OCI-M1 (cell line): ENCODE results near the gene HOATZ.
A peak's percentile ranks its signal among the peaks of the same experiment; 100 is the strongest.

Experiments used
- DNase-seq: peaks from one replicate; lab custom pipeline; 2025; lab: John Stamatoyannopoulos, UW

Gene HOATZ

DNA sequence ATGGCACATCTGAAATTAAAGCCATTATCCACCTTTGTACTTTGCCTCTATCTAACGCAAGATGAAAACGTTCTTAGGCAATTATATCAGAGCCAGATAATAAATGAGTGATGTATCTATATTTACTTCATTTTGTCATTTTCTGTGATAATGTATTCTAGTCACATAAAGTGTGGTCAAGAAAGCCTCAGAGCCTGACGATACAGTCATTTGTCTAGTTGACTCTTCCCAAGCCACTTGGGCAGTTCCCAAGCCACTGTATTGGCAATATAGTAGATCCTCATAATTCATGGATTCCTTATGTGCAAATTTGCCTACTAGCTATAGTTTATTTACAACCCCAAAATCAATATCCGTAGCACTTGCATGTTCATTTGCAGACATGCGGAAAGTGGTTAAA, 7.8 kb downstream of the HOATZ start:
- no peak for DNase-seq

DNA sequence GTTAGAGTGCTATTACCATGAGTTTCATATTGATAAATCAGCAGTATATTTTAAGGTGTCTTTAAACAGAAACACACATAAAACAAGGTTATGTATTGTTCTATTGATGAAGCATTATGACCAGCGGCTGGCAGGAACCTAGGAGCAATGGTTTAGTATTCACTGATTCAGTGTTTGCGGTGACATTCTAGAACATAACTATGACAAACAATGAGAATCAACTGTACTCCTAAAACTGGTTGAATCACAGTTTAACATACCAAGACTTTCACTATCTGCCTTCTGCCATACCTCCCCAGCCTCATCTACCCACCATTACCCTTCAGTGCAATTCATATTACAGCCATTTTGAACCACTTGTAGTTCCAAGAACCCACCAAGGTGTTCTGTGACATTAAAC, 8.8 kb downstream of the HOATZ start:
- DNase-seq: no peak

DNA sequence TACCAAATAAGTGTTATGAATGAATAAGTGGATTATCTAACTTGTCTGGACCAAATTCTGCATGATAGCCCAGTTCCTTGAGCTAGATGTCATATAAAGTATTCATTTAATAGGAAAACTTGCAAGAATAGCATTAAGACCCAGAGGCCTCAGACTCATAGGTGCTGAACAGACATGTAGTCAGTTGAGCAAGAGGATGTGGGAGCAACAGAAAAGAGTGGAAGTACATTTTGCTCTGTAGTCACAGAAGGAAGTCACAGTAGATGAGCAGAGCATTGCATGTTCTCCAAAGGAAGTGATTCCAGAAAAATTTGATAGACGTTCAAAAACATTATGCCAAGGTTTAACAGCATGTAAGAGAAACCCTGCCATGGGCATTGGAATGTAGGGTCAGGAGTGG, 9.5 kb downstream of the HOATZ start:
- DNase-seq: no peak

DNA sequence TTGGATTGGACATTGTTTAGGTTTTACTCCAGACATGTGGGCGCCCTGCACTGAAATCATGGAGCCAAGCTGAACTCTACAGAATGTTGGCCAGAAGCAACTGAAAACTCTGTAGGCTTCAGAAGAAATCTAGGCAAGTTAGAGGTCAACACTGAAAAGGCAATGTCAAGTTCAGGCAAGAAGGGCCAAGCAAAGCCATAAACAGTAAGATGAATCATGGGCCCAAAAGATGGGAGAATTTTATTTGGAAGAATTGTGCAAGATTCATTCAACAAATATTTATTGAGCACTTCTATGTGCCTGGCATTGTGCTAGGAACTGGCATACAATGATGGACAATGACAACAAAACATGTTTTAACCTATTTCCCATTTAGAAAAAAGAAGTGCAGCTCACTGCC, 10.9 kb downstream of the HOATZ start:
- no peak for DNase-seq

DNA sequence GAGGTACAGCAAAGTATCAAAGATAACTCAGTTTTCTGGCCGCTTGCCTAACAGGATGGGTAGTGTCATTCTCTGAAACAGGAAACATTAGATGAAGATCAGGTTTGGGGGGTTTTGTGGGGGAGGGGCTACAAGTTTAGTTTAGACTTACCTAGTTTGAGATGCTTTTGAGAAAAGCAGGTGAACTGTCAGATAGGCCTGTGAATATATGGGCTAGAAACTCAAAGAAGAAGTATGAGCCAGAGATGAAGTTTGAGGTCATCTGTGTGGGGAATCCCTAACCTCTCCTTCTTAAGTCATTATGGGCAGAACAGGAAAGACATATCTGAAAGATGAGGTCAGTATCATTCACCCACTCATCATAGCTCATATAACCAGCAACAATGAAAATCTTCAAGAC, 11.9 kb downstream of the HOATZ start:
- DNase-seq: no peak

DNA sequence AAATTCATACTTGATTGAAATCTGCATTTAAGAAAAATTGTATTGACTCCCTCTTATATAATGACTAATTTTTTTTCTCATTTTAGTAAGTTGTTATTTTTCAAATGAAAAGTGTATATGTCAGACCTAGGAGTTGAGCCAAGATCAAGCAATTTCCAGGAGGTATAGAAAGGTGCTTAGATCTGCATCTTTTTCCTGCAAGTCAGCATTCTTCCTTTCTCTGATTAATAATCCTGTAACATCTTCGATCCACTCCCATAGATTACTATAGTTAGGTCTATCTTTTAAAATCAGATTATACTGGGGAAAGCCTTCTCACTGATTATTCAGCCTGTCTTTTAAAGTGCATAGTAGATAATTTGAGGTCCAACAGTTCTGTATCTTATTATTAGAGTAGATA, 12.7 kb downstream of the HOATZ start:
- no peak for DNase-seq

DNA sequence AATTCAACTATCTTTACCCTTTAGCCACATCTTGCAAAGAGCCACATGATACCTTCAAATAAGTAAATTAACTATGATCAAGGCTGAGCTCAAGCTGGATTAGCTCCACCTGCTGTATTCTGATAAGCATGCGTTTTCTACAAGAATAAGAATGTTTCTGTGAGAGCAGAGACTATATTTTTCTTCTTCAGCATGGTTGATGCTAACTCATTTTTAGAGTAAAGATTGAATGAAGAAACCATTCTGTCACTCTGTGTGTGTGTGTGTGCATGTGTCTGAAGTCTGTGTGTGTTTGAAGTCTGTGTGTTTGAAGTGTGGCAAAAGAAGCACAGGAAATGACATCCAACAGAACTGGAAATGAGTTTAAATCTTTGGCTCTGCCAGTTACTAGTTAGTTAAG, 14.0 kb downstream of the HOATZ start:
- DNase-seq: peak; percentile 58

DNA sequence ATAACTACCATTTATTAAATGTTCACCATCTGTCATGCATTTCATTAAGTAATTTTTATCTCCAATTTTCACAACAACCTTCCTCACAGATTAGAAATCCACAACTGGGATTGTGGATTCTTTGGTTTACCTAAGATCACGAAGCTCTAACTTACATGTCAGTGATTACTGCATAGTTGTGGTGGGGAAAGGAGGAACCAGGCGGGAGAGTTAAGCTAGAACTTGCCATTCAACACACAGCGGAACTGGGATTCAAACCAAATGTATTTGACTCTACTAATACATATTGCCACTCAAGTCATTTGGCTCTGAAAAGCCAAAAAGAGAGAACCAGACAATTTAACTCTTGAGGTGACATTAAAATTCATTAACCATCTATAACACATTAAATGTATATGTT, 15.5 kb downstream of the HOATZ start:
- peak; percentile 32 for DNase-seq

DNA sequence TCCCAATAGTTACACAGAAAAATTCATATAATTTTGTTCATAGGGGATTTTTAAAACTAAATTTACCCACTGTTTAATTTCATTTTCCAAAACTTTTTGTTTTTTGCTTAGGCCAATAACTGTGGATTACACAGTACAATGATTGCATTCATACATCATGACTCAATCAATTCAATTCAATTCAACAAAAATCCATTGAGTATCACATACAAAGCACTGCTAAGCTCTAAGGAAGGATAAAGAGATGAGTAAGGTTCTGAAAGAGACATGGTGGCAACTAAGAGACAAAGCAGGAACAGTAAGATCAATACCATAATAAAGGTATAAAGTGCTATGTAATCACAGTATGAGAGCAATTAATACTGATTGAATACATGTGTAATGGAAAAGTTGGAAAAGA, 16.6 kb downstream of the HOATZ start:
- no peak for DNase-seq

DNA sequence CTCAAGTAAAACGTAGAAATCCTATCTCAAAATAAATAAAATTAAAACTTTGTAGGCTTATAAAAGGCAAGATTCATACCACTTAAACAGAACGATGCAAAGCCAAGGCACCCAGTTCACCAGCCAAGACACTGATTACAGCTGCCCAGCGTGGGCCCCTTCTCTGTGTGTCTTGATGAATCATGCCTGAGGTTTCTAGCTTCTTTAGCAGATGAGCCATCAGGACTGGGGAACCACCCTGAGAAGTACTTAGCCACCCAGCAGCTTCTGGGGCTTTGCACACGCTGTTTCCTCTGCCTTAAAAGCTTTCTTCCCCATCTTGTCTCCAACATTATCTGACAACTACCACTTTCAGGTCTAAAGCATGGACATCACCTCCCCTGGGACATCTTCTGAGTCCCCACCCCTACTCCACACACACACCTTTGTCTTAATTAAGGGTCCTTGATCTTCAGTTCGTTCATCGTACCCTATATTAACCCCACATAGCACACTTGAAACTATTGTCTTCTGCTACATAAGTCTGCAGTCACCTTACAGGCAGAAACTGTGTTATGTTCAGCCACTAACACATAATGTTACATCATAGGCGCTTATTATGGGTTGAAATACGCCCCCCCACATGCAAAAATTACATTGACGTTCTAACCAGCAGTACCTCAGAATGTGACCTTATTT, 17.2 kb downstream of the HOATZ start:
- DNase-seq: peak; percentile 57

DNA sequence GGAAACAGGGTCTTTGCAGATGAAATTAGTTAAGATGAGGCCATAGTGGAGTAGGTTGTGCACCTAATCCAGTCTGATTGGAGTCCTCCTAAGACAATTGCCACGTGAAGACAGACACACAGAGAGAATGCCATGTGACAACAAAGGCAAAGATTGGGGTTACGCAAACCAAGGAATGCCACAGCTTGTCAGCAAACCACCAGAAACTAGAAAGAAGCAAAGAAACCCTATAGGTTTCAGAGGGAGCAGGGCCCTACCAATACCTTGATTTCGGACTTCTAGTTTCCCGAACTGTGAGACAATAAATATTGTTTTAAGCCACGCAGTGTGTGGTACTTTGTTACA, 17.8 kb downstream of the HOATZ start:
- DNase-seq: no peak

DNA sequence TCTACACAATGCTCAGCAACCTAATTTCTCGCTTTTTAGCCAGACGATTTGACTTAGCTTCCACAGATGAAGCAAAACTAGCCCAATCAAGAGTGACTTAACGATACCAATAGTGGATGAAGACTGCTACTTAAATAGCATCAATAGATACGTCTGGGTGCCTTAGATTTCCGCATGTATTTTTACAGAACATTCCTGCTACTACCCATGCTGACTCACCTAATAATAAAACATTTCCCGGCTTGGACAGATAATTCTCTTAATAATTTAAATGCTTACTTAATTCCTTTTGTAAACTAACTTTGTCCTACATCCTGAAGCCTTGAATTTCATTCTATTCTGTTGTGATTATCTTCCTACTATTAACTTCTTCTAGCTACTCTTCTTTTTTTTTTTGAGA, 20.7 kb downstream of the HOATZ start:
- DNase-seq: no peak

DNA sequence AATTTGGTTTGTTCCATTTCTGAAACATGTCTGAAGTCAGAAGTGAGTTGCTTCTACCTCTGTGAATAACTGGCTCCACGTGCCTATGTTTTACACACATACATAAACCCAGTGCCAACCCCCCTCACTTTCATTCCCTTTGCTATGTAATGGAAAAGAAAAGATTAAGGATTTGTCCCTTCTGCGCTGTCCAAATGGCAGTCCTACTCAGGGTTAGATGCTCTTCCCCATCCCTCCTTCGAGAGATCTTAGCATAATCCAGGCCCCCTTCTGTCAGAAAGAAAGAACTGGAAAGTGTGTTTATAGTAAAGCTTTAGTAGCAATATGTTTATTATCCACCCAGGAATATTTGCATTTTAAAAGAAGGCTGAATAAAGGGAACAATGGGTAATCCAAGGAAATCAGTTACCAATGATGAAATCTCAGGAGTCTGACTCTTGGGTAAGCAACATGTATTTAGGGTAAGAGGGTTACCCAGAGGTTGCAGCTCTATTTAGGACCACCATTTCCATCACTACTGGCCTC, 22.8 kb downstream of the HOATZ start:
- DNase-seq: no peak

DNA sequence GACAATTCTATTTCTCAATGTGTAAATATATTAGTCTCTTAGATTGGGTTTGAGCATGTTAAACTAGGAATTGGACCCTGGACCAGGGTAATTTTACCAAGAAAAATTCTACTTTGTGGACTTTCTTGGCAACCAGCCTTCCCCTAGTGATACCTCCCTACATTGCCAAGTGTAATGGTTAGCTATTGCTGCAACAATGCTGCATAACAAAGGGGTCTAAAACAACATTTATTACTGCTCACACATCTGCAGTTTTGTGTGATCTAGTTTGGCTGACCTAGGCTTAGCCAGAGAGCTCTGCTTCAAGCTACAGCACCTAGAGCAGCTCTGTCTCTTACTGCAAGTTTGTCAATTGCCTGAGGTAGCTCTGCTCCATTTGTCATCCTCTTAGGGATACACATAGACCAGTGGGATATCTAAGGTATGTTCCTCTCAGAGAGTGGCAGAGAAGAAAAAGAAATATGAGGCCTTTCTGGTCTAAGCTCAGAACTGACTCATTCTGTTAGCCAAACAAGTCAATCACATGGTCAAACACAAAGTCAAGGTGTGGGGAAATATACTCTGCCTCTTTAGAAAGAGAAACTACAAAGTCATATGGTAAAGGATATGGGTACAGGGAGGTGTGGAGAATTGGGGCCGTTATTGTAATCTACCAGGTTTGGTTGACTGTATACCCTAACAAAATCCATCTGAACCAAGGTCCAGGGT, 24.0 kb downstream of the HOATZ start:
- DNase-seq: no peak

DNA sequence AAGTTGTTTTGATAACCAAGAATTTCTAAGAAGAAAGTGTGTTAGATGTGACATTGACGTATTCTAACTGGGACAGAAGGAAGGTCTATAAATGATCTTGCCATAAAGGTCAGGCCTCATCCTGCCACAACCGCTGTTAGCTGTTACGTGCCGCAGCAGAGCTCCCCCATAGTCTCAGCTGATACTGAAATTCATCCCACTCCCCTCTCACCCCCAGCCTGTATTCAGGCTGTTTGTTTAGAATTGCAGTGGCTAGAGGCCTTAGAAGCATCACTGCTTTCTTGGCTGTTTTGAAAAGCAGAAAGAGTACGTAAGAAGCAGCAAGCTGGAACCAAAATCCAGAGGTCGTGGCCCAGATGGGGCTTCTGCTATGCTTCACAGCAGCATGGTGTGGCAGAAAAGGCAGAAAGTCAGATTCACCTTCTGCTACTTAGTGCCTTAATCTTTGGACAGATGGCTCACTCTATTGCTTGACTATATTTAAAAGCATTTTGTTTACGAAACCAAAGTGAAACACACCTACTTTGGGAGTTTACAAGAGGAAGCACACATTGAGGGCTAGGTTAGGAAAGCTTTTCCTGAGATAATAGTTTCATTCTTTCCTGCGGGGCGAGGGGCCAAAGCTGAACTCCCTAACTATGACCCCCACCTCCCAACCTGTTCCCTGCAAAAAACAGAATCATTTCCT, 25.0 kb downstream of the HOATZ start:
- no peak for DNase-seq

DNA sequence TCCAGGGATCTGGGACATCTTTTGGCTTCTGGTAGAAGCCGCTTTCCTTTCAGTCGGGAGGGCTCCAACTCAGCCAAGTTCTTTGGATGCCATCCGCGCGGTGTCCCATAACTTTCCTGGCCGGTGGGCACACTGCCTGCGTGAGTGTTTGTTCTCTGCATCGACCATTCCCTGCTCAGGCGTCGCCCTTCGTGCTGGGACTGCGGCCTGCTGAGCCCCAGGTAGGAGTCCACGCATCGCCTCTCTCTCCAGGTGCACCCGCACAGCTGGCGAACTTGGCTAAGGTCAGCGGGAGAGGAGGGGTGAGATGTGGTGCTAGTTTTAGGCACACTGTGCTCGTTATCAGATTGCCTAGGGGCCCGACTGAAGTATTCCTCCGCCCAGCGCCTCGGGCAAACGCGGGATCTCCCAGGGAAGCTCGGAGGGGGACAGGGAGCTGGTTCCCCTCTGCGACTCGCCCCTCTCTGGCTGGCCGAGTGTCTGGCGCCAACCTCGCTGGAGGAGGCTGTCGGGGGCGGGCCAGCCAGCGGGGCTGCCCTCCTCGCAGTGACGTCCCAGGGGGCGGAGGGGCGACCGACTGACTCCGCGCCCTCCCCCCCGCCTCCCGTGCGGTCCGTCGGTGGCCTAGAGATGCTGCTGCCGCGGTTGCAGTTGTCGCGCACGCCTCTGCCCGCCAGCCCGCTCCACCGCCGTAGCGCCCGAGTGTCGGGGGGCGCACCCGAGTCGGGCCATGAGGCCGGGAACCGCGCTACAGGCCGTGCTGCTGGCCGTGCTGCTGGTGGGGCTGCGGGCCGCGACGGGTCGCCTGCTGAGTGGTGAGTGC, 25.7 kb downstream of the HOATZ start, which contains the start of gene LAYN:
Gene LAYN (plus strand): TSS at position 607 of the 823 bp plus-strand sequence. CDS start 124 bp downstream, at position 731.
- DNase-seq: no peak

DNA sequence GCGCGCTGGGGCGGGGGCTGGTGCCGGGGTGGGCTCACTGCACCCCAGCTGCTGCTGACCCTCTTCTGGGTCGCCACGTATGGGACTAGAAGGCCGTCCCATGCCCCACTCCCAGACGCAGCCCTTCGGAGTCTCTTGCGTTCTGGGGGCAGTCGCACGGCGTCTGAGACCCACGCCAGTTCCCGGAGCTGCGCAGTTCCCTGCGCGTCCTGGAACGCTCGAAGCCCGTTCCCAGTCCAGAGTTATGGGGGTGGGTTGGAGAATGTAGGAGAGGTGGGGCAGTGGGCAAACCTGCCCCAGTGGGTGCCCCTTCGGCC, 26.3 kb downstream of the HOATZ start:
- no peak for DNase-seq

DNA sequence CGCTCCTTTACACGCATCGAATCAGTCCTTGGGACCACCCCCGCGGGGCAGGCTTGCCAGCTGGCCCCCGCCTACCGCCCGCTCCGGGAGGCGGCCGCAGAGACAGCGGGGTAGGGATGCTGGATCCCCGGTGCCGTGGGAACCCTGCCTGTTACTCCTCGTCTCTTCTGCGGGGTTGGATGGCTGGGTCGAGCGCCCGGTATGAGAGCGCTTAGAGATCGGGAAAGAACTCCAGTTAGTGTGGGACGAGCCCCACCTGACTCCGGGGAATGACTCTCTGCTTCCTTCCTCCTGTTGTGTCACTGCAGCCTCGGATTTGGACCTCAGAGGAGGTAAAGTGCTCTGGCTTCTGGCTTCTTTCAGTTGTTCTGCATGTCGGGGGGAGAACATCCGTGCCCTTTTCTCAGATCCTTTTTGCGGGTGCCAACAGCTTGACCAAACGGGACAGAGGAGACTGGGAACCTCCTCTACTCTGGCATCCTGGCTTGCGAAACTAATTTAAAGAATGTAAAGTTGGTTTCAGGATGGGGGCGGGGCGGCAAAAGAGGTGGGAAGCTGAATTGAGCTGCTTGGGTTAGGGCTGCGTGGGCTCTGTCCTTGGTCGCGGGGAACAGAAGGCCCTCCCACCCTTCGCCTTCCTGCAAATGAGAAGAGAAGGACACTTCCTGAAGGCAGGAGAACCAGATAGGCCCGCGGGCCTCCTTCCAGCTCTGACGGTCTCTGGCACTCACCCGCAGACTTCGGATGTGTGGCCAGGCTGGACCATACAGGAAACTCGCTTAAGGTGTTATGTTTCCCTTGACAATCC, 26.9 kb downstream of the HOATZ start:
- DNase-seq: no peak

DNA sequence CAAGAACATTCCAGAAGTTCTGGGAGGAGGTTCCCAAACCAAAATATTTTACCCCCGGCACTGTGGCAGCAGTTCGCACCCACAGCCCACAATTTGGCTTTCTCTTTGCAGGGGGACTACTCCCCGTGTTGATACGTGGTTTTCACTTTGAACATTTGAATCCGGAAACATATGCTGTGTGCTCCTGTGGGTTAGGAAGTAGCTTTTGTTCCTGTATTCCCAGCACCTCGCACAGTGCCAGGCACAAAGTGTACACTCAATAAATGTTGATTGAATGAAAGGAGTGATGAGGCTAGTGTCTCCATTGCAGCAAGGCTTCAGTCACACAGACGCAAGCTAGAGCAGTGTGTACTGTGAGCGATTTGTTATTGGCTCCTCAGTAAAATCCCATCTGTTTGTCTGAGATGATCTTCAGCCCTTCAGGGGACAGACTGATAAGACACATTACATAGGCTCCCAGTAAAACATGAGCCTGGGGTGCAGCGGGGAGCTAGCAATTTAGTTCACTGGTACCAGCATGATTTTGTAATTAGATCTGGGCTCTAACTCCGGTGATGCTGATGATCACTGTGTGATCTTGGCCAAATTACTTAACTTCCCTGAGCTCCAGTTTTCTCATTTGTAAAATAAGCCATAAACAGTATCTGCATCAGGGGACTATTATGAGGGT, 28.2 kb downstream of the HOATZ start:
- no peak for DNase-seq

DNA sequence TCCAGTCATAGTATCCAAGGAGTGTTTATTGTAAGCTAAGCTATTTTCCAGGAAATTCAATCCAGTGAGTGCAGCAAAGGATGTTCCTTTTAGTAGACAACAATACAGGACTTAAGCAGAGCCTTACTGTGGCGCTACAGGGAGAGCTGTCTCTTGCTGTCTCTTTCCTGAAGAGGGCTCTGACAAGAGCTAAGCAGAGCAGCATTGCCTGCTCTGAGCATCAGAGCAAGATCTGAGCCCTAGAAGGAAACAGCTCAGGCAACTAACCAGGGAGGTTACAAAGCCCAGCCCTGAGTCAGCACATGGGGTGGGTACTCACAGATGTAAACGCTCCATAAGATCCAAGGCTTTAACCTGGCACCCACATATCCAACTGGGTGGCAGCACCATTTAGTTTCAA, 33.9 kb downstream of the HOATZ start:
- no peak for DNase-seq
